ENCODE data around the gene COX14.
"Not testable (repeated sequence)": the region's sequence is repeated elsewhere in the genome, so short reads cannot be mapped to it uniquely, and the experiment has no call there.

COX14 gene

DNA sequence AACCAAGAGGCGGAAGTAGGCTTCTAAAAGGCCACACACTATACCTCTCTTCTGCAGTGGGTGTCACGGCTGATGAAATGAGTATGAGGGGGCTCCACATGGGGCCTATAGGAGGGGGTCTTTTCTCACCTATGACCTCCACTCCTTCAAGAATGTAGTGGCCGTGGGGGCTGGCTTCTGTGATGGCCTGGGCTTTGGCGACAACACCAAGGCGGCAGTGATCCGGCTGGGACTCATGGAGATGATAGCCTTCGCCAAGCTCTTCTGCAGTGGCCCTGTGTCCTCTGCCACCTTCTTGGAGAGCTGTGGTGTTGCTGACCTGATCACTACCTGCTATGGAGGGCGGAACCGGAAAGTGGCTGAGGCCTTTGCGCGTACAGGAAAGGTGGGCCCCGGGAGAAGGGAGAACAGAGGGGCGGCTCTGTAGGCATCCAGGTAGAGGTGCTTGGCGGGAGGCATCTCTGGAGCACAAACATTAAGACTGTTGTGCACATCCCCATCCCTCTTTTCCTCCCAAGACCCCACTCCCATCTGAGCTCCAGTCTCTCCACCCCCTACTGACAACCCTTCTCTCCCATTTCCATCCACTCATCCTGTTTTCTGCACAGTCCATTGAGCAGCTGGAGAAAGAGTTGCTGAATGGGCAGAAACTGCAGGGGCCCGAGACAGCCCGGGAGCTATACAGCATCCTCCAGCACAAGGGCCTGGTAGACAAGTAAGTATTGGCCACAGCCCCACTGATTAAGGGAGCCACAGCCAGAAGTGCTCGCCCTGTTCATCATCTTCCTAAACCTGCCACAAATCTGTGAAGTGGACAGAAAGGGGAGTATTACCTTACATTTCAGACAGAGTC lies 4.4 kb upstream of the COX14 start:
- no peak for DNase-seq (ENCODE audit: low spot score)

- no peak for DNase-seq (ENCODE audit: low spot score)
Measured at GRCh38 chr12:50109319-50109718, 2.7 kb upstream of the COX14 start.

DNA sequence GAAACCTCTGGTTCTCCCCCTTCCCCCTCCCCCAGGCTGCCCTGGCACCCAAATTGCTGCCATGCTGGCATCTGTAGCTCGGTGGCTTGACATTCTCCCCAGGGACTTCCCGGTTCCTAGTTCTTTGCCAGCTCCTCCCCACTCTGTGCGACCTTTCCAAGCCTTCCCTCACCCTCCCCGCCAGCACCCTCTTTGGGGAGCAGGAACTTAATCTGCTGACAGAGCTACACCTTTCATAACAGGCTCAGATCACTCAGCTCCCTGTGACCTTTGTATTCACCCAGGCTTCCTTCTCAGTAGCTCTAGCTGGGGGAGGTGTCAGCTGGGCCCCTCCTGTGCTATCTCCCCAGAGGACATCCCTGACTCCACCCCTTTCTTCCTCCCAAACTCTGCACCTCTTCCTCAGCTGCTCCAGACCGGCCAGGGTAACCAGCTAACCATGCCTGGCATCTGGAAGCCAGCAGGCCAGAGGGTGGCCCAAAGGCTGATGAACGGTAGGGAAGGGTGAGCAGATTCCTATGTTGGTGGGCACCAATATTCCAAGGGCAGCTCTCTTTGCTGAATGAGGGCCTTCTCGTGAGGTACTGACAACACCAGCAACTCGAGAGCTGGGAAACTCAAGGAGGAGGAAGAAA lies 1.8 kb upstream of the COX14 start:
- DNase-seq (ENCODE audit: low spot score) = no peak

- peak; percentile 89 for DNase-seq (ENCODE audit: low spot score)
Measured at GRCh38 chr12:50110762-50111351, 1.2 kb upstream of the COX14 start.

- DNase-seq (ENCODE audit: low spot score) = no peak
Measured at GRCh38 chr12:50111395-50111692, 692 bp upstream of the COX14 start.

DNA sequence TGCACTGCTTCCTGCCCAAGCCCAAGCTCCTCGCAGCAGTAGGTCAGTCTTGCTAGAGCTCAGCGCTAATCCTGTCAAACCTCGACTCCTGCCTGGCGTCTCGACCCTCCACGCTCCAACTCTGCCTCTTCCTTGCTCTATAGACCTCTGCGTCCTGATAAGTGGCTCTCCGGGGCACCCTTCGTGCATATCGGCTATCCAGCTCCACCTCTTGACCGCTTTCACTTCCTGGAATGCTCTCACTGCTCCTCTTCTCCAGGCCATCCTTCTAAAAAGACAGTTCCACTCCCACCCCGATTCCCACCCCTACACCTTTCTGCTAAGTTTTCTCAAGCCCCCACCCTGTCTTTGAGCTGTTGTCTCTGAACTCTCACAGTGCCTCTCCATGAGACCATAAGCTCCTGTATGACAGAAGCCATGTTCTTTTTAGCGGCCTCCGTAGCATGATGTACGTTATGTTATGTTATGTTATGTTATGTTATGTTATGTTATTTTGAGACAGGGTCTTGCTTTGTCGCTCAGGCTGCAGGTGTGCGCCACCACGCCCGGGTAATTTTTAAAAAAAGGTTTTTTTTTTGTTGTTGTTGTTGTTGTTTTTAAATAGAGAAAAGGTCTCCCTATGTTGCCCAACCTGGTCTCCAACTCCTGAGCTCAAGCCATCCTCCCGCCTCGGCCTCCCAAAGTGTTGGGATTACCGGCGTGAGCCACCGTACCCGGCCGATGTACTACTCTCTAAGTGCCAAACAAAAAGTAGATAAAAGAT lies 601 bp downstream of the COX14 start:
- DNase-seq (ENCODE audit: low spot score) = no peak

- no peak for DNase-seq (ENCODE audit: low spot score)
Measured at GRCh38 chr12:50117057-50117622, 5.1 kb downstream of the COX14 start.

DNA sequence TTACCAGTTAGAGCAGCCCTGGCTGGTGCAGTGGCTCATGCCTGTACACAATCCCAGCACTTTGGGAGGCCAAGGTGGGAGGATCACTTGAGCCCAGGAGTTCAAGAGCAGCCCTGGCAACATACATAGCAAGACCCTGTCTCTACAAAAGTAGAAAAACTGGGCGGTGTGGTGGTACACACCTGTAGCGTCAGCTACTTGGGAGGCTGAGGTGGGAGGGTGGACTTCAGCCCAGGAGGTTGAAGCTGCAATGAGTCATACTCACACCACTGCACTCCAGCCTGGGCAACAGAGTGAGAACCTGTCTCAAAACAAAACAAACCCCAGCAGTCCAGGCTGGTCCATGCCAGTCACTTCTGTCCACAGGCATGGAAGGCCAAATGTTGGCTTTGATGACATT lies 7.4 kb downstream of the COX14 start:
- no peak for DNase-seq (ENCODE audit: low spot score)

GRCh38 chr12:50120521-50120920 lies 8.5 kb downstream of the COX14 start:
- DNase-seq (ENCODE audit: low spot score) = no peak

- DNase-seq (ENCODE audit: low spot score) = no peak
Measured at GRCh38 chr12:50120953-50121352, 8.9 kb downstream of the COX14 start.

GRCh38 chr12:50121641-50122040 lies 9.6 kb downstream of the COX14 start:
- DNase-seq (ENCODE audit: low spot score) = no peak

DNA sequence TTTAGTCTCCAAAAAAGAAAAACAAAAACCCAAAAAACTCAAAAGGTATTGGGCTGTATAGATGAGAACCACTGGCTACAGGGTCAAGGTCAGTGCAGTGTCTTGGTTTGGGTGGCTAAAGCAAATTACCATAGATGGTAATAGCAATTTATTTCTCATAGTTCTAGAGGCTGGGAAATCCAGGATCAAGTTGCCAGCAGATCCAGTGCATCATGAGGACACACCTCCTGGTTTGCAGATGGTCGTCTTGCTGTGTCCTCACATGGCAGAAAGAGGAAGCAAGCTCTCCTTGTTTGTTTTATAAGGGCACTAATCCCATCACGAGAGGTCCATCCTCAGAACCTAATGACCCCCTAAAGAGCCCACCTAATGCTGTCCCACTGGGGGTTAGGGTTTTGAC lies 11.2 kb downstream of the COX14 start:
- DNase-seq (ENCODE audit: low spot score) = no peak

DNA sequence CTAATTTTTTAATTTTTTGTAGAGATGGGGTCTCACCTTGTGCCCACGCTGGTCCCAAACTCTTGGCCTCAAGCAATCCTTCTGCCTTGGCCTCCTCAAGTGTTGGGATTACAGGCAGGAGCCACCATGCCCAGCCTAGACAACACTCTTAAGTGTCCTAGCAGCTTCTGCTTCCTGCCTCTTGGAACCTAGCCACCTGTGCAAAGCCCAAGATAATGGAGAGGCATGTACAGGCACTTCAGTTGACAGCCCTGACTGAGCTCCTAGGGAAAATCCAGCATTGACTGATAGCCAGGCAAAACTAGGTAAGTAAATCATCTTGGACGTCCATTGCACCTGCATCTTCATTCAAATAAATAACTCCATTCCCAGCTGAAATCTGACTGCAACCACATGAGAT lies 15.5 kb downstream of the COX14 start:
- DNase-seq (ENCODE audit: low spot score) = no peak

- no peak for DNase-seq (ENCODE audit: low spot score)
Measured at GRCh38 chr12:50129290-50129689, 17.3 kb downstream of the COX14 start.

DNA sequence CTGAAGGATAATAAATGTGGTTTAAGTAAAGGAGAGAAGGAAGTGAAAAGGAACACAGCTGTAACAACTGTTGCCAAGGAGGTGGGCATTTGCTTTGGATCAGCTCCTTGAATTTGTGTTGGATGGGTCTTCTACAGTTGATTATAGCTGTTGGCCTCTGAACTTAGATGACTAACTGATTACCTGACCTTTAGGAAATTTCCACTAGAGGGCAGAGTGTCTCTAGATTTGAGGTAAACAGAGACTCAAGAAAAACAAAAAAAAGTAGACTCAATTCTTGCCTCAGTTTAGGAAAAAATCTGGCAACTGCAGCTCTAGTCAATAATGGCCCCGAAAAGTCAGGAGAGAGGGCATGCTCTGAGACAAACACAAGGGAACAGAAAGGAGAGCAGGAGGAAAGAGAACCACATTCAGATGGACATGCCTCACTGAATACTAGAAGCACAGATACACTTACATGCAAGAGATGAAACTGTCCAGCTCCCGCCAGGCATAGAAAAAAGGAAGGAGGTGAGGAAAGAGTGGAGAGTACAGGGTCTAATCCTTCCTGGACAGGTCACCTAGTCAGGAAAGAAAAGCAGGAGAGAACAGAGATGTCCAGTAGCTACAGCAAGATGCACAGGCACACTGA lies 20.6 kb downstream of the COX14 start:
- peak; percentile 72 for DNase-seq (ENCODE audit: low spot score)

DNA sequence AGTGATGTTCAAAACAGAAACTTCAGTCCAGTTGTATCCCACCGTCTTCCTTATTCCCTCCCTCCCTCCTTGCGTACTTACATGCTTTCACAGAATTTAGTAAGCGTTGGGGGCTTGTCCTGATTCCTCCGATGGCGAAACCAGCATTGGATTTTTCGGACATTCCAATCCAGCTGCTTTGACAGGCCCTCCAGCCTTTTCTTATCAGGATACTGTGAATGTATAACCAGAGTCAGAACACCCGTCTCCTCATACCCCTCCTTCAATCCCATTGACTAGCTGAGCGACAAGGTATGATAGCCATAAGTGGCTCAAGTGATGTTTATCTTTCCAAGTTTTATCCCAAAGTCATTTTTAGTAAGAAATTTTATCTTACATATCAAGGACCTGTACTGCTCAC lies 31.0 kb downstream of the COX14 start:
- DNase-seq (ENCODE audit: low spot score) = no peak

- DNase-seq (ENCODE audit: low spot score) = no peak
Measured at GRCh38 chr12:50145439-50145838, 33.4 kb downstream of the COX14 start.

DNA sequence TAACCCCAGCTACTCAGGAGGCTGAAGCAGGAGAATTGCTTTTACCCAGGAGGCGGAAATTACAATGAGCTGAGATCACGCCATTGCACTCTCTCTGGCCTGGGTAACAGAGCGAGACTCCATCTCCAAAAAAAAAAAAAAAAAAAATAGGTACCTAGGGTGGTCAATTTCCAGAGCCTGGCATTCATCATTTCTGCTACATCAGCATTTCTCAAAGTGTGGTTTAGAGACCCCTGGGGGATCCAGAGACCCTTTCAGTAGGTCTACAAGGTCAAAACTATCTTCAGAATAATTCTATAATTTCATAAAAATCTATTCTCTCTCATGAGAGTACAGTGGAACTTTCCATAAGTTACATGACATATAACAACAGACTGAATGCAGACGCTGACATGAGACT lies 35.2 kb downstream of the COX14 start:
- DNase-seq (ENCODE audit: low spot score) = no peak

DNA sequence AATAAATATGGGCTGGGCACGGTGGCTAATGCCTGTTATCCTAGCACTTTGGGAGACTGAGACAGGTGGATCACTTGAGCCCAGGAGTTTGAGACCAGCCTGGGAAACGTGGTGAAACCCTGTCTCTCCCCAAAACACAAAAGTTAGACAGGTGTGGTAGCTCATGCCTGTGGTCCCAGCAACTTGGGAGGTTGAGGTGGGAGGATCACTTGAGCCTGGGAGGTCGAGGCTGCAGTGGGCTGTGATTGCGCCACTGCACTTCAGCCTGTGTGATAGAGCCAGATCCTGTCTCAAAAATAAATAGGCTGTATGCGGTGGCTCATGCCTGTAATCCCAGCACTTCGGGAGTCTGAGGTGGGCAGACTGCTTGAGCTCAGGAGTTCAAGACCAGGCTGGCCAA lies 36.0 kb downstream of the COX14 start:
- not testable (repeated sequence) for DNase-seq (ENCODE audit: low spot score)

- DNase-seq (ENCODE audit: low spot score) = no peak
Measured at GRCh38 chr12:50149311-50149710, 37.3 kb downstream of the COX14 start.

DNA sequence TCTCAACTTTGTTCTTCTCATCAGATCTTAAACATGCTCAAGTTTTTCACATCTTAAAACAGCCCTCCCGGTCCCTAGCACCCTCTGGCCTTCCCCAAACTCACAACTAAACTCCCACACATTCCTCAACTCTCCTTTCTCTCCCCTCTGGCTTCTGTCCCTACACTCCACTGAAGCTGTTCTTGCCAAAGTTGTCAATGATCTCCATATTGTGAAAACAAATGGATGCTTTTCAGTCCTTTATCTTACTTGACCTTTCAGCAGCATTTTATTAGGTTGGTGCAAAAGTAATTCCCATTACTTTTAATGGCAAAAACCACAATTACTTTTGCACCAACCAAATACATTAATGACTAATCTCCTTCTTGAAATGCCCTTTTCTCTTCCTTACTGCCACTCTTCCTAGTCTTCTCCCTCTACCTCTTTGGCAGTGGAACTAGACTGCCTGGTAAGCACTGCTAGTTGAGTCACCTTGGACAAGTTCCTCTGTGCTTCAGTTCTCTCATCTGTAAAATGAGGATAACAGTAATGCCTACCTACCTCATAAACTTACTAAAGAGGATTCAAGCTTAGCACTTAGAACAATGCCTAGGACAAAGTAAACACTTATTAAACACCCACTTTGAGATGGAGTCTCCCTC lies 39.1 kb downstream of the COX14 start:
- no peak for DNase-seq (ENCODE audit: low spot score)

All from cerebellar cortex (tissue), 1 donor.